PC-3 (cell line): ENCODE results near the gene PLCL1.

Experiments used
- CTCF ChIP-seq: fragments of 300-600 bp; sonication (generic); conservative IDR thresholded peaks from 2 replicates; pipeline ENCODE4 v1.5.1; 2017; ENCODE audit warnings: antibody characterized with exemption, low read depth, mild to moderate bottlenecking, low read length
- EZH2 ChIP-seq: fragments of 300-600 bp; sonication (generic); IDR thresholded peaks from one replicate; pipeline ENCODE4 v1.6.1; 2017; ENCODE audit warnings: antibody characterized with exemption, mild to moderate bottlenecking, low read length; ENCODE audit not compliant: unreplicated experiment

GRCh38 chr2:197877038-197877437 lies 72.6 kb downstream of the PLCL1 start:
- no peak for TF ChIP-seq EZH2
- no peak for TF ChIP-seq CTCF
